Epithelial cell of umbilical artery (primary cell): ENCODE data around the gene CCDC181. TPM values are rescaled to one million over a fixed set of nuclear protein-coding genes. Genes with fewer than 3 reads are reported as not detected.

Experiments used
- total RNA-seq: library from RNA; depleted of rRNA; stranded (reverse); fragments of >200 nt; gene quantifications from 2 replicates; pipeline ENCODE4 v1.2.3, GENCODE V29; 2014

The CCDC181 gene
- 0.91 and 1.3 TPM in 2 replicates for total RNA-seq

DNA sequence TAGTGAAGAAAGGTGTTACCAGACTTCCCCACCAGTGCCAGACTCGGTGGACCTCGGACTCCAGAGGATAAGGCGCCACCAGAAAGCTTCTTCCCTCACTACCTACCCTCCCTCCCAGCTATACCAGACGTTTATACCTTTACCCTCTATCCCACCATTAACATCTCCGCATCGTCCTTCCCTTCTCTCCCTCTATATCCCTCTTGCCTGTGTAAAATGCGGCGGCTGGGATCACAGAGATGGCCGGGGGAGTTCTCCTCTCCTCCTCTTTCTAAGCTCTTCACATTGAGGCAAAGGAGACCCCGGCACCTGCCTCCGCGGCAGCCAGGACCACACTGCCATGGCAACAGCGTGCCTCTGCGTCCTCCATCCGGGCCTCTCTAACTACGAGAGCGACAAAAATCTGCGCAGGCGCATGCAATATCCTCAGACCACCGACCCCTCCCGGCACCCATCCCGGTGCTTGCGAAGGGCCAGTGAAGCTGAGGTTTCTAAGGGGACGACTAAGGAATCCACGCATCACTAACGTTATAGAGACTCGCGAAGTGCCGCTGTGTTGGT, at the start of gene CCDC181:
TSS of gene CCDC181 (minus strand) at position 394 of the 561 bp plus-strand sequence. CDS start 2,547 bp downstream, outside the sequence.

DNA sequence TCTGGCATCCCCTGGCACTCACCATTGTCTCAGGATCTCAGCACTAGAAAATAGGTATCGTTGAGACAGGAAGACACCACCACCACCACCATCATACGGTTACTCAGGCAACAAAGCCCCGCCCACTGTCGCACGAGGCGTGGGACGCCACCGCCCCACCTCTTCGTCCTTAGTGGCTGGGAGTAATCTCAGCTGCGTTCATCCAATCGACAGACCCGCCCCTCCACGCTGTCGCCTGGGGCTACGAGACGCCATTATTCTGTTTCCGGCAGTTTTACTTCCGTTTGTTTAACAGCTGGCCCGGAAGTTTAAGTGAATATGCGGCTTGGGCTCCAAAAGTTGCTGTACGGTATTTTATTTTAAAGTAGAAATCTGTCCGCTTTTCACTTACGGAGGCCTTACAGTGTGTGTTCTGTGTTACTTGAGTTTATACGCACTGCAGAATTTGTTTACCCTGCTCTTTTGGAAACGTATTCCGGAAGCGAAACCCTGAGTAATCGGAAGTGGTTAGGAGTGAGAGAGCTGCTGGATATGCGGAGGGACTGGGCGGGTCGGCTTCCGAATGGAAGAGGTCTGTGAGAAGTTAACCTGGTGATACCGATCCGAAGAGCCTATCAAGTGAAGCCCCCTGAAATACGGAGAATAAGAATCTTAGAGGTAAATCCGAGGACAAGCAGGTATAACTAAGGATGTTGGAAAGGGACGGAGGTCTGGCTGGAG, 59.4 kb downstream of the CCDC181 start, which contains the start of the genes BLZF1 and NME7:
TSS of gene BLZF1 (plus strand) at position 510 of the 720 bp plus-strand sequence. CDS start 1,328 bp downstream, outside the sequence.
TSS of gene NME7 (minus strand) at position 112 of the 720 bp plus-strand sequence. CDS start at position 25, 87 bp downstream.

Other genes with a start within 250 kb of the CCDC181 start
- gene NME7, start 59.7 kb downstream of the CCDC181 start, total RNA-seq = 28.9 and 59.7 TPM in 2 replicates
- gene BLZF1, start 59.3 kb downstream of the CCDC181 start, total RNA-seq = 27.6 and 36.6 TPM in 2 replicates
- 11.4 and 12.0 TPM in 2 replicates for gene SLC19A2, start 58.5 kb upstream of the CCDC181 start, total RNA-seq
- gene F5, start 159.0 kb upstream of the CCDC181 start, total RNA-seq = not detected in 2 replicates
- gene SELP, start 202.7 kb upstream of the CCDC181 start, total RNA-seq = 0.30 and 0.32 TPM in 2 replicates